GM18505 (cell line): Measurements from ENCODE around the gene ASH1L.

Source experiments
- ATAC-seq: cut with Tn5 transposase; IDR thresholded peaks from one replicate; pipeline ENCODE4 v1.9.1; 2021; ENCODE audit not compliant: unreplicated experiment
- POLR2A ChIP-seq: IDR thresholded peaks from 4 replicates; pipeline ENCODE4 v1.6.1; 2011; ENCODE audit warnings: borderline replicate concordance; ENCODE audit not compliant: insufficient read depth, insufficient read length; ENCODE audit errors: extremely low read depth

The ASH1L gene

GRCh38 chr1:155320252-155320651 lies 242.4 kb downstream of the ASH1L start:
- ATAC-seq, result no peak
- TF ChIP-seq POLR2A, result no peak

GRCh38 chr1:155319536-155319935 lies 243.1 kb downstream of the ASH1L start:
- no peak for TF ChIP-seq POLR2A
- no peak for ATAC-seq

- TF ChIP-seq POLR2A, result no peak
- ATAC-seq, result no peak
Measured at GRCh38 chr1:155318082-155318481, 244.5 kb downstream of the ASH1L start.

GRCh38 chr1:155316922-155317321 lies 245.7 kb downstream of the ASH1L start:
- no peak for TF ChIP-seq POLR2A
- no peak for ATAC-seq

GRCh38 chr1:155313261-155313660 lies 249.3 kb downstream of the ASH1L start:
- ATAC-seq, result no peak
- TF ChIP-seq POLR2A, result no peak

GRCh38 chr1:155309423-155310021 lies 253.1 kb downstream of the ASH1L start:
- ATAC-seq, result no peak

GRCh38 chr1:155308493-155309422 lies 253.8 kb downstream of the ASH1L start, which contains the start of gene FDPS:
Gene FDPS (plus strand): TSS chr1:155308866. CDS start chr1:155309790, 924 bp downstream.
- ATAC-seq, result peak; percentile 95
- TF ChIP-seq POLR2A, result peak; percentile 82

More at GRCh38 chr1:155309423-155310021, 253.1 kb downstream of the ASH1L start:
- no peak for TF ChIP-seq POLR2A

GRCh38 chr1:155307247-155307740 lies 255.3 kb downstream of the ASH1L start:
- no peak for ATAC-seq
- no peak for TF ChIP-seq POLR2A

GRCh38 chr1:155305881-155306391 lies 256.7 kb downstream of the ASH1L start:
- ATAC-seq, result no peak
- no peak for TF ChIP-seq POLR2A

- ATAC-seq, result no peak
Measured at GRCh38 chr1:155304558-155305063, 258.0 kb downstream of the ASH1L start.

GRCh38 chr1:155301342-155301841 lies 261.2 kb downstream of the ASH1L start, which contains the start of gene PKLR:
Gene PKLR (minus strand): TSS chr1:155301438. CDS start chr1:155301395, 43 bp downstream.
- no peak for TF ChIP-seq POLR2A
- ATAC-seq, result no peak

More at GRCh38 chr1:155304558-155305063, 258.0 kb downstream of the ASH1L start:
- TF ChIP-seq POLR2A, result no peak

GRCh38 chr1:155300553-155301329 lies 261.9 kb downstream of the ASH1L start:
- no peak for TF ChIP-seq POLR2A

More at GRCh38 chr1:155300553-155301329, 261.9 kb downstream of the ASH1L start:
- no peak for ATAC-seq
